ENCODE measurements around the gene TMCC2.

The TMCC2 gene

DNA sequence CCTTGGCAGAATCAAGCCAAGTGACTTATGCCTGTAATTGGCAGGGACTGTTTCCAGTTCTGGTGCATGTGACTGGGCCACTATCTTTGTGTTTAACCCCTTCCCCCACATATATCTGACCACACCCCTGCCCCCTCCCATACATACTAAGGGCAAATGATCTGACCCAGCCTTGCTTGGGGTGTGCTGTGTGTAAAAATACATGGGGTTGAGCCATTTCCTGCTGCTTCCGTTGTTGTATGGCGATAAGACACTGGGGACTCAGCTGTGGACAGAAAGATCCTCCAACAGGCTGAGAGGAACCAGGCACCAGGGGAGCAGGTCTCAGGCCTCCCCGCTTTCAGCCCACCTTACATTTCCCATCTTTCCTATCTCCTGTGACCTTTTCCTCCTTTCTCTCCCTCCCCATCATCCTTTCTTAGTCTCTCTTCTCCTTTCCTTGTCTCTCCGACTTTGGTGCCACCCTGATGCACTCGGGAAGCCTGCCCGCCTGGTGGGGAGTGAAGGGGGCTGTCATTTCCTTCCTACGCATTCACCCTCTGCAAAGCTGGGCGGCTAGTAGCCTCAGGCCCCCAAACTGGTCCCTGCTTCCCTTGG is 39.7 kb downstream of the TMCC2 start:
- TF ChIP-seq, protein P1, sequence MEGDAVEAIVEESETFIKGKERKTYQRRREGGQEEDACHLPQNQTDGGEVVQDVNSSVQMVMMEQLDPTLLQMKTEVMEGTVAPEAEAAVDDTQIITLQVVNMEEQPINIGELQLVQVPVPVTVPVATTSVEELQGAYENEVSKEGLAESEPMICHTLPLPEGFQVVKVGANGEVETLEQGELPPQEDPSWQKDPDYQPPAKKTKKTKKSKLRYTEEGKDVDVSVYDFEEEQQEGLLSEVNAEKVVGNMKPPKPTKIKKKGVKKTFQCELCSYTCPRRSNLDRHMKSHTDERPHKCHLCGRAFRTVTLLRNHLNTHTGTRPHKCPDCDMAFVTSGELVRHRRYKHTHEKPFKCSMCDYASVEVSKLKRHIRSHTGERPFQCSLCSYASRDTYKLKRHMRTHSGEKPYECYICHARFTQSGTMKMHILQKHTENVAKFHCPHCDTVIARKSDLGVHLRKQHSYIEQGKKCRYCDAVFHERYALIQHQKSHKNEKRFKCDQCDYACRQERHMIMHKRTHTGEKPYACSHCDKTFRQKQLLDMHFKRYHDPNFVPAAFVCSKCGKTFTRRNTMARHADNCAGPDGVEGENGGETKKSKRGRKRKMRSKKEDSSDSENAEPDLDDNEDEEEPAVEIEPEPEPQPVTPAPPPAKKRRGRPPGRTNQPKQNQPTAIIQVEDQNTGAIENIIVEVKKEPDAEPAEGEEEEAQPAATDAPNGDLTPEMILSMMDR (IDR thresholded peaks at IDR 0.05), result no peak
- no peaks in the 10 kb centered on the region for H3K4me1 ChIP-seq
- H3K79me2 ChIP-seq, result no peaks in the 10 kb centered on the region
- H3K9ac ChIP-seq, result no peak overlapping the region
- no peaks in the 10 kb centered on the region for H3K36me3 ChIP-seq (ENCODE audit: control insufficient read depth, insufficient read depth, low read length)
- H3K9me3 ChIP-seq (ENCODE audit: control insufficient read depth, low read length), result no peaks in the 10 kb centered on the region
- H3K27me3 ChIP-seq (ENCODE audit: control insufficient read depth, insufficient read depth, low read length), result no peaks in the 10 kb centered on the region
- no peak overlapping the region for H3K27ac ChIP-seq
- no peak overlapping the region for H3K4me3 ChIP-seq (ENCODE audit: low read depth, low read length)
- H3K4me2 ChIP-seq (ENCODE audit: low read length), result no peak overlapping the region
- no peak overlapping the region for H2AFZ ChIP-seq

DNA sequence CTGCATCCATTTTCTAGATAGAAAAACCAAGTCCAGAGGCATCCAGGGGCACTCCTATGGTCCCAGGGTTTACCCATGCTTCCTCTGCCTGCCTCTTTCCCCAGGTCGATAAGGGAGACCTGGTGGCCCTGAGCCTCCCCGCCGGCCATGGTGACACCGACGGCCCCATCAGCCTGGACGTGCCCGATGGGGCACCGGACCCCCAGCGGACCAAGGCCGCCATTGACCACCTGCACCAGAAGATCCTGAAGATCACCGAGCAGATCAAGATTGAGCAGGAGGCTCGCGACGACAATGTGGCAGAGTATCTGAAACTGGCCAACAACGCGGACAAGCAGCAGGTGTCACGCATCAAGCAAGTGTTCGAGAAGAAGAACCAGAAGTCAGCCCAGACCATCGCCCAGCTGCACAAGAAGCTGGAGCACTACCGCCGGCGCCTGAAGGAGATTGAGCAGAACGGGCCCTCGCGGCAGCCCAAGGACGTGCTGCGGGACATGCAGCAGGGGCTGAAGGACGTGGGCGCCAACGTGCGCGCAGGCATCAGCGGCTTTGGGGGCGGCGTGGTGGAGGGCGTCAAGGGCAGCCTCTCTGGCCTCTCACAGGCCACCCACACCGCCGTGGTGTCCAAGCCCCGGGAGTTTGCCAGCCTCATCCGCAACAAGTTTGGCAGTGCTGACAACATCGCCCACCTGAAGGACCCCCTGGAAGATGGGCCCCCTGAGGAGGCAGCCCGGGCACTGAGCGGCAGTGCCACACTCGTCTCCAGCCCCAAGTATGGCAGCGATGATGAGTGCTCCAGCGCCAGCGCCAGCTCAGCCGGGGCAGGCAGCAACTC is 41.3 kb downstream of the TMCC2 start:
- no peak overlapping the region for H3K27ac ChIP-seq
- H3K4me1 ChIP-seq, result peaks cover 6% of the 10 kb centered on the region
- no peak overlapping the region for H3K4me2 ChIP-seq (ENCODE audit: low read length)
- H2AFZ ChIP-seq, result no peak overlapping the region
- H3K27me3 ChIP-seq (ENCODE audit: control insufficient read depth, insufficient read depth, low read length), result no peaks in the 10 kb centered on the region
- H3K79me2 ChIP-seq, result no peaks in the 10 kb centered on the region
- no peaks in the 10 kb centered on the region for H3K36me3 ChIP-seq (ENCODE audit: control insufficient read depth, insufficient read depth, low read length)
- no peaks in the 10 kb centered on the region for H3K9me3 ChIP-seq (ENCODE audit: control insufficient read depth, low read length)
- TF ChIP-seq, protein P1 (IDR thresholded peaks at IDR 0.05), result no peak
- H3K4me3 ChIP-seq (ENCODE audit: low read depth, low read length), result no peak overlapping the region
- no peak overlapping the region for H3K9ac ChIP-seq

DNA sequence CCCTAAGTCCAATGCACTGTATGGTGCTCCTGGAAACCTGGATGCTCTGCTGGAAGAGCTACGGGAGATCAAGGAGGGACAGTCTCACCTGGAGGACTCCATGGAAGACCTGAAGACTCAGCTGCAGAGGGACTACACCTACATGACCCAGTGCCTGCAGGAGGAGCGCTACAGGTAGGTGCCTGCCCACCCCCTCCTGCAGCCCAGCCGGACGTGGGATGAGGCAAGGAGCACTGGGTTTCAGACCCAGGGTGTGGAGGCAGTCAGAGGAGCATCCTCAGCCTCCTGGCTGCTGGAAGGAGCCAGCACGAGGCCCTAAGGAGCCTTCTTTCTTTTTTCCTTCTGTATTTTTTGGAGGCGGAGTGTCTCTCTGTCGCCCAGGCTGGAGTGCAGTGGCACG is 42.0 kb downstream of the TMCC2 start:
- Histone ChIP-seq H3K27ac (no peak overlapping the region), H3K4me1 (peaks cover 6% of the 10 kb centered on the region)
- TF ChIP-seq, protein P1 (IDR thresholded peaks at IDR 0.05), result no peak

DNA sequence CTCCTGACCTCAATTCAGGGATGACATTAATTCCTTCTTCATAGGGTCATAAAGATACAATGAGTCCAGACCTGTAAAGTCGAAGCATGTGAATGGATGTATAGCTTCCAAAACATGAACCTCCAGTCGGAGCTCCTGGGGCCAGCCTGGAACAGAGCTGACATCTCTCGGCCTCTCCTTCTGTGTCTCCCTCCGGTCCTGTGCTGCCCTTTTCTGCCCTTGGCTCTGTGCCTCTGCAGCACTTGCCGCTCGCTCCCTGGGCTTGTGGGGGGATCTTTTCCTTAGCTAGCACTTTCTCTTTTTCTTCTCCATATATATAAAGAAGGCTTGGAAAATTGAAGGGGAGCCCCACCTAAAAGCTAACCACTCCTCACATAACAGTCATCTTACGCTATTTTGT is 42.5 kb downstream of the TMCC2 start:
- H3K79me2 ChIP-seq, result no peaks in the 10 kb centered on the region
- H3K4me1 ChIP-seq, result peaks cover 6% of the 10 kb centered on the region
- H3K36me3 ChIP-seq (ENCODE audit: control insufficient read depth, insufficient read depth, low read length), result no peaks in the 10 kb centered on the region
- no peaks in the 10 kb centered on the region for H3K9me3 ChIP-seq (ENCODE audit: control insufficient read depth, low read length)
- H3K4me3 ChIP-seq (ENCODE audit: low read depth, low read length), result no peak overlapping the region
- H3K27me3 ChIP-seq (ENCODE audit: control insufficient read depth, insufficient read depth, low read length), result no peaks in the 10 kb centered on the region
- H3K27ac ChIP-seq, result no peak overlapping the region
- H2AFZ ChIP-seq, result no peak overlapping the region
- no peak overlapping the region for H3K4me2 ChIP-seq (ENCODE audit: low read length)
- H3K9ac ChIP-seq, result no peak overlapping the region
- TF ChIP-seq, protein P1 (IDR thresholded peaks at IDR 0.05), result no peak

More for the DNA sequence above, 42.0 kb downstream of the TMCC2 start:
- Histone ChIP-seq H3K9ac (no peak overlapping the region), H3K79me2 (no peaks in the 10 kb centered on the region), H3K36me3 (ENCODE audit: control insufficient read depth, insufficient read depth, low read length) (no peaks in the 10 kb centered on the region), H3K4me3 (ENCODE audit: low read depth, low read length) (no peak overlapping the region), H3K4me2 (ENCODE audit: low read length) (no peak overlapping the region), H3K9me3 (ENCODE audit: control insufficient read depth, low read length) (no peaks in the 10 kb centered on the region), H2AFZ (no peak overlapping the region), H3K27me3 (ENCODE audit: control insufficient read depth, insufficient read depth, low read length) (no peaks in the 10 kb centered on the region)
